ENCODE data around the gene TSFM. TPM values are rescaled to one million over a fixed set of nuclear protein-coding genes. Genes with fewer than 3 reads are reported as not detected.

Gene TSFM
- total and polyA plus RNA-seq, 4 donors, result 17.1 to 40.0 (median 26.0) TPM

DNA sequence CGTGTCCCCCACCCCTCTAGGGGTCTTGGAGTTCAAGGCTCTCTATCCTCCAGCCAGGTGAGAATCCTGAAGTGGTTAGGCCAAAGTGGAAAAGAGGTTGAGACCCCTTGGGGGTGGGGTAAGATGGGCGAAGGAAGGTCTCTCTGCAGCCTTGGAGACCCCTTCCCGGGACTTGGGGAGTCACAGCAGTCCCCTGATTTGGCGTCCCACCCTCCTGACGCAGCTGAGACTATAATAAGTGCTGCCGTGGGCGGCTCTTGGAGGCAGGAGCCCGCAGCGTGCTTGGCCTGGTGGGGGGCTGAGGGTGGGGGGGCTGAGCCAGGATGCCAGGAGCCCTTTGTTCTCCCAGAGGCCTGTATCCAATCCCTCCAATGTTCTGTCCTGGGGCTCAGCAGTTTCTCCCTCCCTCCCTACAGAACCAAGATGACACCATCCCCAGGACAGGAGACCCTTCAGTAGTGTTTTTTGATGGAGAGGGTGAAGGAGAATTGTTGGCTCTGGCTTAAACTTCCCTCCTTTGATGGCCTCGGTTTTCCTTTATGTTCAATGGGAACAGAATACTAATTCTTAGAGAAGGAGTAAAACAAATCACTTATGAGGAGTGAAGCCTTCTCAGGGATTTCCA, 42.6 kb upstream of the TSFM start:
- Histone ChIP-seq H3K9me3 (ENCODE audit: control insufficient read depth in 4 of 4, insufficient read depth in 3 of 4, low read length in 3 of 4) (no peaks in the 10 kb centered on the region), H3K9ac (ENCODE audit: insufficient read depth in 1 of 2, low read length in 2 of 2) (no peak overlapping the region), H3K27me3 (ENCODE audit: control insufficient read depth in 3 of 3, insufficient read depth in 3 of 3, low read length in 2 of 3) (peaks cover 0 to 67% (median 57%) of the 10 kb centered on the region in 3 donors), H3K4me3 (no peak overlapping the region), H3K36me3 (ENCODE audit: control insufficient read depth in 4 of 4, insufficient read depth in 4 of 4, low read length in 4 of 4) (peaks cover 0 to 1% (median 0%) of the 10 kb centered on the region in 4 donors), H3K4me1 (ENCODE audit: control insufficient read depth in 5 of 5, insufficient read depth in 5 of 5, low read length in 5 of 5) (peaks cover 0 to 14% (median 6%) of the 10 kb centered on the region in 5 donors), H3K27ac (ENCODE audit: low read depth in 1 of 2, low read length in 1 of 2) (no peak overlapping the region)
- DNase-seq, result no peak
- ATAC-seq (ENCODE audit: insufficient read depth, low FRiP score), result no peak
- 51 to 66% methylated on average over 10 of the region's 10 CpGs for WGBS, 2 donors
- no peak for TF ChIP-seq CTCF (IDR thresholded peaks at IDR 0.05; ENCODE audit: control extremely low read depth, extremely low read depth)

GRCh38 chr12:57740656-57741412, 41.8 kb upstream of the TSFM start:
- Histone ChIP-seq H3K9ac (ENCODE audit: insufficient read depth in 1 of 2, low read length in 2 of 2) (no peak overlapping the region), H3K27ac (ENCODE audit: low read depth in 1 of 2, low read length in 1 of 2) (no peak overlapping the region), H3K27me3 (ENCODE audit: control insufficient read depth in 3 of 3, insufficient read depth in 3 of 3, low read length in 2 of 3) (peaks cover 0 to 59% (median 49%) of the 10 kb centered on the region in 3 donors), H3K4me1 (ENCODE audit: control insufficient read depth in 5 of 5, insufficient read depth in 5 of 5, low read length in 5 of 5) (peaks cover 4 to 17% (median 6%) of the 10 kb centered on the region in 5 donors), H3K9me3 (ENCODE audit: control insufficient read depth in 4 of 4, insufficient read depth in 3 of 4, low read length in 3 of 4) (no peaks in the 10 kb centered on the region), H3K4me3 (no peak overlapping the region), H3K36me3 (ENCODE audit: control insufficient read depth in 4 of 4, insufficient read depth in 4 of 4, low read length in 4 of 4) (peaks cover 0 to 1% (median 0%) of the 10 kb centered on the region in 4 donors)
- DNase-seq, result no peak
- no peak for TF ChIP-seq CTCF (IDR thresholded peaks at IDR 0.05; ENCODE audit: control extremely low read depth, extremely low read depth)
- ATAC-seq (ENCODE audit: insufficient read depth, low FRiP score), result no peak
- 36 to 46% methylated on average over 5 of the region's 5 CpGs for WGBS, 2 donors

GRCh38 chr12:57741413-57741789, 41.2 kb upstream of the TSFM start:
- Histone ChIP-seq H3K9me3 (ENCODE audit: control insufficient read depth in 4 of 4, insufficient read depth in 3 of 4, low read length in 3 of 4) (no peaks in the 10 kb centered on the region), H3K4me1 (ENCODE audit: control insufficient read depth in 5 of 5, insufficient read depth in 5 of 5, low read length in 5 of 5) (peaks cover 4 to 15% (median 6%) of the 10 kb centered on the region in 5 donors), H3K27ac (ENCODE audit: low read depth in 1 of 2, low read length in 1 of 2) (no peak overlapping the region), H3K4me3 (no peak overlapping the region), H3K27me3 (ENCODE audit: control insufficient read depth in 3 of 3, insufficient read depth in 3 of 3, low read length in 2 of 3) (peaks cover 0 to 53% (median 45%) of the 10 kb centered on the region in 3 donors), H3K36me3 (ENCODE audit: control insufficient read depth in 4 of 4, insufficient read depth in 4 of 4, low read length in 4 of 4) (peaks cover 0 to 3% (median under 1%) of the 10 kb centered on the region in 4 donors), H3K9ac (ENCODE audit: insufficient read depth in 1 of 2, low read length in 2 of 2) (no peak overlapping the region)
- no peak for ATAC-seq (ENCODE audit: insufficient read depth, low FRiP score)
- no peak for TF ChIP-seq CTCF (IDR thresholded peaks at IDR 0.05; ENCODE audit: control extremely low read depth, extremely low read depth)
- no peak for DNase-seq
- 18 to 58% methylated on average over 1 of the region's 1 CpG for WGBS, 2 donors

Data from lung (tissue), 12 donors.